Stimulated activated CD4-positive, alpha-beta T cell treated with anti-CD3 and anti-CD28 coated beads, TNF-alpha, amount 100 ng/mL, for 1 hour (primary cell): ENCODE results near the gene PEAK3.

Source experiments
- DNase-seq, 3 donors: peaks; one replicate each; pipeline ENCODE4 v3.0.0-alpha.2; 2020; ENCODE audit warnings: low read depth in 3 of 3, low spot score in 1 of 3

Gene PEAK3

GRCh38 chr19:2282062-2282861, at the start of gene PEAK3:
Gene PEAK3, minus strand, starts transcription at chr19:2282175. Its CDS starts 1,244 bp downstream, at chr19:2280931.
- DNase-seq: no peak

GRCh38 chr19:2330632-2331284, 48.8 kb upstream of the PEAK3 start:
- DNase-seq: no peak

- no peak for DNase-seq
Measured at GRCh38 chr19:2330255-2330631, 48.3 kb upstream of the PEAK3 start.

- DNase-seq: no peak
Measured at GRCh38 chr19:2329501-2329916, 47.5 kb upstream of the PEAK3 start.

- no peak for DNase-seq
Measured at GRCh38 chr19:2329149-2329478, 47.1 kb upstream of the PEAK3 start.

GRCh38 chr19:2328401-2329148, 46.6 kb upstream of the PEAK3 start, which contains the start of the genes LSM7 and SPPL2B:
Gene LSM7, minus strand, starts transcription at chr19:2328586. Its CDS starts 20 bp downstream, at chr19:2328566.
Gene SPPL2B, plus strand, starts transcription at chr19:2328684. Its CDS starts 26 bp downstream, at chr19:2328710.
- peak; percentile 85 to 94 (median 87) for DNase-seq

- peak in 1 of 3 donors; percentile 36 for DNase-seq
Measured at GRCh38 chr19:2327773-2328400, 45.9 kb upstream of the PEAK3 start.

GRCh38 chr19:2326699-2327360, 44.9 kb upstream of the PEAK3 start:
- DNase-seq: no peak

- DNase-seq: no peak
Measured at GRCh38 chr19:2325281-2326046, 43.5 kb upstream of the PEAK3 start.

GRCh38 chr19:2324220-2324948, 42.4 kb upstream of the PEAK3 start:
- no peak for DNase-seq

- no peak for DNase-seq
Measured at GRCh38 chr19:2323707-2324106, 41.7 kb upstream of the PEAK3 start.

GRCh38 chr19:2321565-2322283, 39.7 kb upstream of the PEAK3 start:
- no peak for DNase-seq

- no peak for DNase-seq
Measured at GRCh38 chr19:2320939-2321338, 39.0 kb upstream of the PEAK3 start.

- no peak for DNase-seq
Measured at GRCh38 chr19:2320049-2320448, 38.1 kb upstream of the PEAK3 start.

- no peak for DNase-seq
Measured at GRCh38 chr19:2319551-2319950, 37.6 kb upstream of the PEAK3 start.

- no peak for DNase-seq
Measured at GRCh38 chr19:2318923-2319322, 36.9 kb upstream of the PEAK3 start.

GRCh38 chr19:2317756-2318155, 35.8 kb upstream of the PEAK3 start:
- DNase-seq: no peak

- DNase-seq: no peak
Measured at GRCh38 chr19:2317300-2317699, 35.3 kb upstream of the PEAK3 start.
